Gastrocnemius medialis (tissue), 4 donors: ENCODE data around the gene ZNF213. TPM values are rescaled to one million over a fixed set of nuclear protein-coding genes. Genes with fewer than 3 reads are reported as not detected.

Experiments used
- ATAC-seq, 2 donors: fragments of 150-250 bp; one replicate each; pipeline ENCODE4 v1.9.1; 2016
- DNase-seq, 2 donors: peaks; one replicate each; pipeline ENCODE4 v3.0.0-alpha.2; 2019
- H3K27ac ChIP-seq, 4 donors: fragments of 200-600 bp; sonication (generic); 1 replicate in 1 of 4; 2 replicates in 3 of 4; pipeline ENCODE4 v1.5.1; 2016 to 2018; ENCODE audit warnings: mild to moderate bottlenecking in 2 of 4, moderate library complexity in 1 of 4
- H3K27me3 ChIP-seq, 3 donors: fragments of 200-600 bp; sonication (generic) in 2 of 3; 1 replicate in 1 of 3; 2 replicates in 2 of 3; pipeline versions ENCODE4 v1.5.1 to v1.6.0; 2016 to 2019; ENCODE audit warnings: mild to moderate bottlenecking in 1 of 3, moderate library complexity in 1 of 3
- H3K36me3 ChIP-seq, 2 donors: fragments of 200-600 bp; sonication (generic) in 1 of 2; one replicate each; pipeline ENCODE4 v1.5.1; 2017 to 2018
- H3K4me1 ChIP-seq, 2 donors: fragments of 200-600 bp; sonication (generic) in 1 of 2; one replicate each; pipeline ENCODE4 v1.5.1; 2016 to 2017; ENCODE audit warnings: mild to moderate bottlenecking in 2 of 2
- H3K4me3 ChIP-seq, 4 donors: fragments of 200-600 bp; sonication (generic) in 3 of 4; 1 replicate in 1 of 4; 2 replicates in 3 of 4; pipeline ENCODE4 v1.5.1; 2016 to 2019; ENCODE audit warnings: mild to moderate bottlenecking in 2 of 4
- H3K9me3 ChIP-seq, 3 donors: fragments of 200-600 bp; sonication (generic) in 2 of 3; 1 replicate in 1 of 3; 2 replicates in 2 of 3; pipeline ENCODE4 v1.5.1; 2016 to 2019
- CTCF ChIP-seq, 5 experiments: fragments of 450-650 bp in 3 of 5; fragments of 200-600 bp in 2 of 5; sonication (generic) in 2 of 5; IDR thresholded peaks in 4 of 5; conservative IDR thresholded peaks in 1 of 5; 1 replicate in 4 of 5; 2 replicates in 1 of 5; pipeline ENCODE4 v1.5.1; 2016 to 2019; ENCODE audit warnings: antibody characterized with exemption in 5 of 5, mild to moderate bottlenecking in 3 of 5, moderate library complexity in 3 of 5
- POLR2A ChIP-seq, 2 donors: fragments of 450-650 bp; IDR thresholded peaks; one replicate each; pipeline ENCODE4 v1.6.1; 2017; ENCODE audit warnings: antibody characterized with exemption in 2 of 2, mild to moderate bottlenecking in 2 of 2, moderate library complexity in 2 of 2
- in situ Hi-C, 4 donors: fragments of 200-750 bp; cut with MboI; loops; one replicate each; pipeline versions ENCODE4 v1.15.0 to v1.8.0; 2017; ENCODE audit warnings: low sequenced_read_pairs in 4 of 4
- intact Hi-C: fragments of 100-400 bp; cut with DNase I; formaldehyde crosslinking; loops from one replicate; pipeline ENCODE4 v1.15.1; 2023; ENCODE audit warnings: low total_unique reads
- total RNA-seq, 4 donors: library from RNA; depleted of rRNA; stranded (reverse); fragments of >200 nt; gene quantifications; one replicate each; pipeline versions ENCODE4 v1.1.0 to v1.2.3, GENCODE V29; 2016

ZNF213 gene
- total RNA-seq, 4 donors from 2014 or later, result 8.9 to 18.6 (median 14.5) TPM

DNA sequence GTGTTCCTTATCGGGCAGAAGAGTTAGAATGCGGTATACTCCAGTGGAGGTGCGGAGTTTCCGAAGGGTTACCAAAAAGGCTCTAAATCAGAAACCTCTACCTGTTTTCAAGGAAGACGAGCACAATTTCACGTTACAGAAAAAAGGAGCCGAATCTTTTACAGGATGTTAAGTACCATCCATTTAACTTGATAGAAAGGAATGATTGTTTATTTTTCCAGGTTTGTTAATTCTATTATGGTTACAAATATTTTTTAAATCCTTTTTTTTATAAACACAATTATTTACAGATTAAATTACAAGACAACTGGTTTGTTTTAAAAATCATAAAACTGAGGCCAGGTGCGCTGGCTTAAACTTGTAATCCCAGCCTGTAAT, 18.2 kb downstream of the ZNF213 start:
- peaks cover 23 to 37% (median 29%) of the 10 kb centered on the region in 3 donors for H3K27me3 ChIP-seq
- peaks cover 13 to 16% of the 10 kb centered on the region in 2 donors for H3K4me1 ChIP-seq
- in situ Hi-C loops, result no loop called here
- ATAC-seq (no peak), DNase-seq (no peak)
- H3K4me3 ChIP-seq, result peak overlapping the region in 1 of 4 donors; percentile 41
- intact Hi-C loops, result loop anchor here (1.0 to 10.0 kb wide), 2 partner anchors 13 to 352 kb away; partner anchors contain the start of gene CLUAP1
- no peaks in the 10 kb centered on the region for H3K36me3 ChIP-seq
- H3K9me3 ChIP-seq, result no peaks in the 10 kb centered on the region
- H3K27ac ChIP-seq, result peak overlapping the region in 3 of 4 donors; percentile 30 to 52 (median 35)
- no peak for TF ChIP-seq CTCF (IDR thresholded peaks at IDR 0.05 in 4 of 5, conservative IDR thresholded peaks at IDR 0.05 in 1 of 5)
- no peak for TF ChIP-seq POLR2A (IDR thresholded peaks at IDR 0.05)

DNA sequence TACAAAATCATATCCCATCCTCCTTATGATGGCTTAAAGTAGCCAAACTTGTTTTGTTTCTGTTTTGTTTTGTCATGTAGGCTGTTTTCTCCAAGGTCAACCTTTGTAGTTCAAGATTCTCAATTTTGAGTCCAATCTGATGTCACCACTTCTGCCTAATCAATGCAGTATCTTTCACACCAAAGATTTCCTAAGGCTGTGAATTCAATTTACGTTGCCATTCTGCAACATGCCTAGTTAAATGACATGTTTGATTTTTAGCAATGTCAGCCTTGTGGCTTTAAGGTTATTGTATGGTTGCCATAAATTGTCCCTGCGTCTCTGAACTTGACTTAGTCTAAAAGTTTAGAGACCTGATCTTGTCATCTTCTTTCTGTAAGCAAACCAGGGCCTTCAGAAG, 20.4 kb downstream of the ZNF213 start:
- Histone ChIP-seq H3K27me3 (peaks cover 42 to 59% (median 51%) of the 10 kb centered on the region in 3 donors), H3K27ac (no peak overlapping the region), H3K4me1 (peaks cover 7 to 18% of the 10 kb centered on the region in 2 donors), H3K4me3 (no peak overlapping the region), H3K36me3 (no peaks in the 10 kb centered on the region), H3K9me3 (no peaks in the 10 kb centered on the region)
- intact Hi-C loops (loop anchor here (10.0 kb wide), 1 partner anchor 350 kb away; the partner anchor contains the start of gene CLUAP1), in situ Hi-C loops (no loop called here)
- no peak for ATAC-seq
- no peak for DNase-seq
- TF ChIP-seq CTCF (IDR thresholded peaks at IDR 0.05 in 4 of 5, conservative IDR thresholded peaks at IDR 0.05 in 1 of 5), result no peak
- TF ChIP-seq POLR2A (IDR thresholded peaks at IDR 0.05), result no peak

GRCh38 chr16:3155972-3156371, 21.1 kb downstream of the ZNF213 start:
- peaks cover 42 to 60% (median 59%) of the 10 kb centered on the region in 3 donors for H3K27me3 ChIP-seq
- DNase-seq (no peak), ATAC-seq (no peak)
- no peak overlapping the region for H3K27ac ChIP-seq
- in situ Hi-C loops (no loop called here), intact Hi-C loops (loop anchor here (10.0 kb wide), 1 partner anchor 349 kb away; the partner anchor contains the start of gene CLUAP1)
- TF ChIP-seq POLR2A (IDR thresholded peaks at IDR 0.05) (no peak), CTCF (IDR thresholded peaks at IDR 0.05 in 4 of 5, conservative IDR thresholded peaks at IDR 0.05 in 1 of 5) (no peak)
- H3K9me3 ChIP-seq, result no peaks in the 10 kb centered on the region
- H3K4me1 ChIP-seq, result peaks cover 7 to 18% of the 10 kb centered on the region in 2 donors
- no peaks in the 10 kb centered on the region for H3K36me3 ChIP-seq
- no peak overlapping the region for H3K4me3 ChIP-seq

- H3K27ac ChIP-seq, result peak overlapping the region; percentile 74 to 80 (median 75)
- H3K9me3 ChIP-seq, result no peaks in the 10 kb centered on the region
- H3K27me3 ChIP-seq, result peaks cover 47 to 69% (median 58%) of the 10 kb centered on the region in 3 donors
- intact Hi-C loops (loop anchor here (1.0 to 10.0 kb wide), 2 partner anchors 7 to 347 kb away; partner anchors contain the start of gene CLUAP1), in situ Hi-C loops (no loop called here)
- H3K4me1 ChIP-seq, result peaks cover 3 to 15% of the 10 kb centered on the region in 2 donors
- no peak for TF ChIP-seq POLR2A (IDR thresholded peaks at IDR 0.05)
- no peak for TF ChIP-seq CTCF (IDR thresholded peaks at IDR 0.05 in 4 of 5, conservative IDR thresholded peaks at IDR 0.05 in 1 of 5)
- H3K4me3 ChIP-seq, result peak overlapping the region; percentile 60 to 92 (median 70)
- H3K36me3 ChIP-seq, result no peaks in the 10 kb centered on the region
- ATAC-seq, result peak; percentile 6
- DNase-seq, result no peak
Observed at GRCh38 chr16:3157229-3158025, 22.6 kb downstream of the ZNF213 start.
